PC-3 (cell line): Measurements from ENCODE around the gene GPRIN1.

Experiments
- EZH2 ChIP-seq: fragments of 300-600 bp; sonication (generic); IDR thresholded peaks from one replicate; pipeline ENCODE4 v1.6.1; 2017; ENCODE audit warnings: antibody characterized with exemption, mild to moderate bottlenecking, low read length; ENCODE audit not compliant: unreplicated experiment
- TF ChIP-seq, protein P1 (sequence below): fragments of 300-600 bp; sonication (generic); conservative IDR thresholded peaks from 2 replicates; pipeline ENCODE4 v1.5.1; 2017; ENCODE audit warnings: antibody characterized with exemption, low read depth, mild to moderate bottlenecking, low read length

DNA sequence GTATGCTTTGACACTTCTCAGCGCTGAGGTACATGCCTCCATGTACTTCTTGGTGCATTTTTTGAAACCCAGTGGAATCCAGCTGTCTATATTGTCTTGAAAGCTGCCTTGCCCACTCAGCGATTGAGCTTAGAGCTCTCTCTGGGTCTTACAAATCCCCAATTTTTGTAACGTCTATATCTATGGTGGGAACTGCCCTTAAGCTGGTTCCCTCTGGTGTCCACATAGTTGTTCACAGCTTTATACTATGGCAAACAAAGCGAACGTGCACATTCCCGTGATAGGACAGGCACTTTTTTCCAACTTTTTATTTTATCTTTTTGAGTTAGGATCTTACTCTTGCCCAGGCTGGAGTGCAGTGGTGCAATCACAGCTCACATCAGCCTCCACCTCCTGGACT lies 39.9 kb downstream of the GPRIN1 start:
- TF ChIP-seq, protein P1, sequence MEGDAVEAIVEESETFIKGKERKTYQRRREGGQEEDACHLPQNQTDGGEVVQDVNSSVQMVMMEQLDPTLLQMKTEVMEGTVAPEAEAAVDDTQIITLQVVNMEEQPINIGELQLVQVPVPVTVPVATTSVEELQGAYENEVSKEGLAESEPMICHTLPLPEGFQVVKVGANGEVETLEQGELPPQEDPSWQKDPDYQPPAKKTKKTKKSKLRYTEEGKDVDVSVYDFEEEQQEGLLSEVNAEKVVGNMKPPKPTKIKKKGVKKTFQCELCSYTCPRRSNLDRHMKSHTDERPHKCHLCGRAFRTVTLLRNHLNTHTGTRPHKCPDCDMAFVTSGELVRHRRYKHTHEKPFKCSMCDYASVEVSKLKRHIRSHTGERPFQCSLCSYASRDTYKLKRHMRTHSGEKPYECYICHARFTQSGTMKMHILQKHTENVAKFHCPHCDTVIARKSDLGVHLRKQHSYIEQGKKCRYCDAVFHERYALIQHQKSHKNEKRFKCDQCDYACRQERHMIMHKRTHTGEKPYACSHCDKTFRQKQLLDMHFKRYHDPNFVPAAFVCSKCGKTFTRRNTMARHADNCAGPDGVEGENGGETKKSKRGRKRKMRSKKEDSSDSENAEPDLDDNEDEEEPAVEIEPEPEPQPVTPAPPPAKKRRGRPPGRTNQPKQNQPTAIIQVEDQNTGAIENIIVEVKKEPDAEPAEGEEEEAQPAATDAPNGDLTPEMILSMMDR, result peak; percentile 43; the same call in 1 of the 2 replicates
- no peak for TF ChIP-seq EZH2
